ENCODE measurements around the gene ORMDL1.

Gene ORMDL1, protein sequence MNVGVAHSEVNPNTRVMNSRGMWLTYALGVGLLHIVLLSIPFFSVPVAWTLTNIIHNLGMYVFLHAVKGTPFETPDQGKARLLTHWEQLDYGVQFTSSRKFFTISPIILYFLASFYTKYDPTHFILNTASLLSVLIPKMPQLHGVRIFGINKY

DNA sequence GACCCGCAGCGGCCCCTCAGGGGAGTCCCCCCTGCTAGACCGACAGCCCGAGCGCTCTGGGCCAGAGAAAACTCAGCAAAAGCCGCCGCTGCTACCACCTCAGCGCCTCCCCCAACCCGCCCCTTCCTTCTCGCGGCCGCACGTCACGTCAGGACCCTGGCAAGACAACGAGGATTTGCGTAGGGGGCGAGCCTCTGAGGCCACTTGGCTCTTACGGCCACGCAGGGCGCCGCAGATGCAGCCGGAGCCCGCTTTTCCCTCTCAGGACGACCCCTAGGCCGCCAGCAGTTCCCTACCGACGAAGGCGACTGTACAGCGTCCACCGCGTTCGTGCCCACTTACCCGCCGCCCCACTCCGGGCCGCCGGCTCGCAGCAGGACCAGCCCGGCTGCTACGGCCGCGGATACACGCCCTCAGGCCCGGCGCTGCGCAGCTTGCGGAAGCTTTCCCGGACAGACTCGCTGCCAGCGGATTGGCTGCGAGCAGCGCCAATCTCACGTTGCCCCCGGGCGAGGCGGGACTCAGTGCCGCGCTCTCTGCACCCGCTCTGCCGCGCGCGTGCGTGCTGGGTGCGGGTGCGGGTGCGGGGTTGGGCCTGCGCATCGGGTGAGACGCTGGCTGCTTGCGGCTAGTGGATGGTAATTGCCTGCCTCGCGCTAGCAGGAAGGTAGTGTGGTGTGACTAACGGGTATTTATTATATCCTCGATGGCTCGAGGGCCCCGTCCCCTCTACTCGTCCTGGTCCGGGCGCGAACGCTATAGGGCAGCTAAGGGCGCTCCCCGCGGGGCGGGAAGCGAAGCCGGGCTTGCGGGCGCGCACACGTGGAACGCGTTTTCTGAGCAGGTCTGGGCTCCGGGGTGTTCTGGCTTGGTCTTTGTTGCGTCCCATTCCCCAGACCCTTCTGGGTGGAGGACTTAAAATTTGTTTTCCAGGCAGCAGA lies at the start of gene ORMDL1, which contains the start of gene PMS1:
Gene ORMDL1 (minus strand): TSS at position 413 of the 941 bp plus-strand sequence. CDS start 1,744 bp downstream, outside the sequence.
Gene PMS1 (plus strand): TSS at position 524 of the 941 bp plus-strand sequence. CDS start 7,360 bp downstream, outside the sequence.
- peak; percentile 93 to 96 for DNase-seq

DNA sequence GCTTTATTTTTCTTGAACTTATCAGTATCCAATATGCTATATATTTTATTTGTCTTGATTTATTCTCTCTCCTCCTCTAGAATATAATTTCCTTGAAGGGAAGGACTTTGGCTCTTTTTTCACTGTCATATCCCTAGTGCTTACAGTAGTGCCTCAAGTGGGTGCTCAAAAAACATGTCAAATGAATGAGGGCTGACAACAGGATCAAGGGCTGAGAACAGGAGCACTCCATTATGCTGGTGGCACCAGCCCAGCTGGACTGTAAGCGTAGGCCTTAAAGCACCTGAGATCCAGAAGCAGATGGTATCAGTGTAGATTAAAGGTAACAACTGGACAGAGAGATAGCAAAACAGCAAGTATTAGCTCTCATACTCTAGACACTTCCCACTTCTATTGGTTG lies 46.4 kb upstream of the ORMDL1 start:
- no peak for DNase-seq

DNA sequence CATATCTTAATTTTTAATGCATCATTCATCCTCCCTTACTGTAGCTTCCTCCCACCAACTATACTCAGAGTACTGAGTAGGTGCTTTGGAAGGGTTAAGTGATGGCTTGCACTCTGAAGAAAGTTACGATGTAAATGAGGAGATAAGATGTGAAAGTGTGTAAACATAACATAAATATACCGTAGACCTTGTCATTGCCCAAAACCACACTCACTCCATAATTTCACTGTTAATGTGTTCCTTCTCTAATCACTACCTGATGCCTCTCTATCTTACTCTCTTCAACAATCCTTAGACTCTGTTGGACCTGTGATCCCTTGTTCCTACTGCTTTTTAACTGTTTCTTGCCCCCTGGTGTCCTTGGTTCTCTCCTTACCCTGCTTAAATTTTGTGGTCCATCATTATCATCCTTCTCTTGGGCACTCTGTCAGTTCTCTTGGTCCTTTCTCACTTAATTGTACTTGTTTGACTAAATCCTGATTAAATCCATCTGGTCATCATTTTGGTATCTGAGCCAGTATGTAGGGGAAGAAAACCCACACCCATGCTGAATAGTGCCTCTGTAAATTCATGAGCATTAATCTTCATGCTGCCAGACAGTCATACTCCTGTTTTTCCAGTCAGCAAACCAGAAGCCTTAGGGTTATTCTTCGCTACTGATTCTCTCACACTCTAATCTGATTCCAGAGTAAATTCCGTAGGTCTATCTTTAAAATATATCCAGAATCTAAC lies 45.1 kb upstream of the ORMDL1 start:
- no peak for DNase-seq

DNA sequence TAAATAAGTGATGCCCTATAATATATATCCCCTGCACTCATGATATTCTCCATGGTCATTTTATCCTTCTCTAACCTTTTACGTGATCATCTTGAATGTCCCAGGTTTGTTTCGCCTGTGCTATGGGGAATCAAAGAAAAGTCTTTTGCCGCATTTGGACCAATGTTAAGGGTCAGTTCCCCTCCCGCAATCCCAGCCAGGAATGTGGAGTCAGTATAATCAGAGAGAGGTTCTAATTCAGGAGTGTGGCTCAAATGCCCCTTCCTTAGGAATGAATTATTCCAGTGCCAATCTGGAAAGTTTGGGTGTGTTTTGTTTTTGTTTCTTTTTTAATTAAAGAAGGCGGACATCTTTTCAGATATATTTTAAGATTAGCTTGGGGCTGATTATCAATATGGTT lies 41.9 kb upstream of the ORMDL1 start:
- no peak for DNase-seq

- DNase-seq = no peak
Observed at GRCh38 chr2:189824694-189825396, 40.7 kb upstream of the ORMDL1 start.

GRCh38 chr2:189821953-189822748 lies 38.0 kb upstream of the ORMDL1 start:
- DNase-seq = no peak

DNA sequence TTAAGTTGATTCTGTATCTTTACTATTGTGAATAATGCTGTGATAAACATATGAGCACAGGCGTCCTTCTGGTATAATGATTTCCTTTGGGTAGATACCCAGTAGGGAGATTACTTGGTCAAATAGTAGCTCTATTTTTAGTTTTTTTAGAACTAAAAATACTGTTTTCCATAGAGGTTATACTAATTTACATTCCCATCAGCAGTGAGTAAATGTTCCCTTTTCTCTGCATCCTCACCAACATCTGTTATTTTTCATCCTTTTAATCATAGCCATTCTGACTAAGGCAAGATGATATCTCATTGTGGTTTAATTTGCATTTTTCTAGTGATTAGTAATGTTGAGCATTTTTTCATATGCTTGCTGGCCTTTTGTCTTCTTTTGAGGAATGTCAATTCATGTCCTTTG lies 35.2 kb upstream of the ORMDL1 start:
- no peak for DNase-seq

DNA sequence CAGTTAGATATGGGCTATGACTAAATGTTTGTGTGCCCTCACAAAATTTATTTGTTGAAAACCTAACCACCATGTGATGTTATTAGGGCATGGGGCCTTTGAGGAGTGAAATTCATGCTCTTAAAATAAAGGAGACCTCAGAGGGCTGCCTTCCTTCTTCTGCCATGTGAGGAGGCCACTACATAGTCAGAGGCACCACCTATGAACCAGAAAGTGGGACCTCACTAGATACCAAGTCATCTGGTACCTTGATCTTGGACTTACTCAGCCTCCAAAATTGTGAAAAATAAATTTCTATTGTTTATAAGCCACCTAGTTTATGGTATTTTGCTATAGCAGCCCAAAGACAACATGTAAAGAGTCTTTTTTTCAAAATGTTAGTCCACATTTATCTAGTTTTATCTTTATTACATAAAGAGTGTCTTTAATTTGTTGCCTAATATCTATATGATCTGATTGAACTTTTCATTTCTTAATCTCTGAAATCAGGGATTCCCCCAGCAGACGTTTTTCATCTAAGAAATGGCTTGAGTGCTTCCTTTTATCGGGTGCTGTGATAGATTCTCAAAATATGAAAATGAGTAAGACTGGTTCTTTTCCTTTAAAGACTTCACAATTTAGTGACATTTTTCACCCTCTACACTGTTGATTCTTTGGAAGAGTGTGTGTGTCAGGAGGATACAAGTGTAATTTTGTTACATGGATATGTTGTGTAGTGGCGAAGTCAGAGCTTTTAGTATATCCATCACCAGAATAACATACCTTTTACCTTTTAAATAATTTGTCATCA lies 34.3 kb upstream of the ORMDL1 start:
- DNase-seq = no peak

GRCh38 chr2:189803431-189803830 lies 19.3 kb upstream of the ORMDL1 start:
- DNase-seq = no peak

GRCh38 chr2:189802396-189802912 lies 18.3 kb upstream of the ORMDL1 start:
- DNase-seq = no peak

- no peak for DNase-seq
Observed at GRCh38 chr2:189799531-189799930, 15.4 kb upstream of the ORMDL1 start.

DNA sequence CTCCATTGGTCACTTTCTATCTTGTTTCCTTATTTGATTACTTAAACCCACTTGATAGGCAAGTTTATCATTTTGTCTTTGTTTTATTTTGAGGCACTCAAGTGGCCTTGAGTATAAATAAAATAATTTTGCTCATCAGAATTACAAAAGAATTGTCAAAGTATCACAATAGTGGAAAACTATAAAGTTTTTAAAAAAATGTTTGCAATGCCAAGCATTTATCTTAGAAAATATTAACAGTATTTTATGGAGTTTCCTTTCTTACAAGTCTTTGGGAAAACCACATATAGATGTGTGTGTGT lies 14.8 kb upstream of the ORMDL1 start:
- no peak for DNase-seq

GRCh38 chr2:189798312-189799029 lies 14.3 kb upstream of the ORMDL1 start:
- peak; percentile 7 to 10 for DNase-seq

GRCh38 chr2:189797902-189798301 lies 13.8 kb upstream of the ORMDL1 start:
- no peak for DNase-seq

GRCh38 chr2:189794310-189794709 lies 10.2 kb upstream of the ORMDL1 start:
- no peak for DNase-seq

GRCh38 chr2:189791338-189792042 lies 7.4 kb upstream of the ORMDL1 start:
- DNase-seq = no peak

DNA sequence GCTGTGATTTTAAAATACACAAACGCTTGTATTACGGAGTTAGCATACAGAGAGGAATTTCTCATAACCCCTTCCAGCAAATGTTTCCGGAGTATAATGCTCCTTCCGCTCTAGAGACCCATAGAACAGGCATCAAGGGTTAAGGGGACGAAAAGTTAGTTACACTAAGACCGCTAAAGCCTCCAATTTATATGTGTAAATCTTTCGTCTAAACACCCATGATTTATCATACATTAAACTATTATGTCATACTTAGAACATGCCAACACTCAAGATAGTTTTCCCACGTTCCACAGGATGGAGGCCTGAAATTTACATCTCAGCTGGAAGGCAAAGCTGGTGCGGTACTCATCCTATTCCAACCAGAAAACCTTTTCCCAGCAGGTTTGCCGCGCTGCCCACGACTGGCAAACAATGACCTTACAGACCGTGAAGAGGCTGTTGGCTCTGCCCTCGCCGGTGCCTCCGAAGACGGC lies 650 bp downstream of the ORMDL1 start:
- DNase-seq = peak in 1 of 2 experiments; percentile 62

DNA sequence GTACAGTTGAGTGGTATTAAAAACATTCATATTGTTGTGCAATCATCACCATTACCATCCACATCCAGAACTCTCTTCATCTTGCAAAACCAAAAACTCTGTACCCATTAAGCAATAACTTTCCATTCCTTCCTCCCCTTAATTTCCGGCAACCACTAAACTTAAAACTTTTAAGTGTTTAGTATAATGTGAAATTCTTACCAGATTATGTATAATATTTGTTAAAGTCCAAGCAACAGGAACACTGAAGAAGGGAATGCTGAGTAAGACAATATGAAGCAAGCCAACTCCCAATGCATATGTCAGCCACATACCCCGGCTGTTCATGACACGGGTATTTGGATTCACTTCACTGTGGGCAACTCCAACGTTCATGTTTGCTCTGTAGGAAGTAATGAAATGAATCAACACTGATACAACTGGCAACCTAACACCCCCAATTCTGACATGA lies 1.9 kb downstream of the ORMDL1 start:
- no peak for DNase-seq

DNA sequence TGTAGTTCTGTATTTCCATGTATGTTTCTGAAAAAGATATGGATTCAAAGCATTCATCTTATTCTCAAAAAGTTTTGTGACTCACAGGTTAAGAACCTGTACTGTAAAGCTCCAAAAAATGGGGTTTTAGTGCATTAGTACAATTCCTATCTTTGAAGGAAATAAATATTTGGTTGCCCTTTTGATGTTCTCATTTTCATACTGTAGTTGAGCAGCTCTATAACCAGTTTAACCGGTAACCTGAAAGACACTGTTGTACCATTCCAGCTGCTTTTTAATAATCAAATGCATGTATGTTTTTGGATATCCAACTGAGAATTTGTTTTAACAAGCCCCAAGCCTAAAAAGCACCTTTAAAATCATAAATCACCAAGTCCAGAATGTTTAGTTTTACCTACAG lies 11.9 kb downstream of the ORMDL1 start:
- no peak for DNase-seq
